Germinal center (tissue), 1 donor: Measurements from ENCODE around the gene GSE1.
A peak's percentile ranks its signal among the peaks of the same experiment; 100 is the strongest.

Source experiments
- DNase-seq: peaks from one replicate; pipeline ENCODE4 v3.0.0; 2012; ENCODE audit warnings: mixed read lengths, low spot score

The GSE1 gene

DNA sequence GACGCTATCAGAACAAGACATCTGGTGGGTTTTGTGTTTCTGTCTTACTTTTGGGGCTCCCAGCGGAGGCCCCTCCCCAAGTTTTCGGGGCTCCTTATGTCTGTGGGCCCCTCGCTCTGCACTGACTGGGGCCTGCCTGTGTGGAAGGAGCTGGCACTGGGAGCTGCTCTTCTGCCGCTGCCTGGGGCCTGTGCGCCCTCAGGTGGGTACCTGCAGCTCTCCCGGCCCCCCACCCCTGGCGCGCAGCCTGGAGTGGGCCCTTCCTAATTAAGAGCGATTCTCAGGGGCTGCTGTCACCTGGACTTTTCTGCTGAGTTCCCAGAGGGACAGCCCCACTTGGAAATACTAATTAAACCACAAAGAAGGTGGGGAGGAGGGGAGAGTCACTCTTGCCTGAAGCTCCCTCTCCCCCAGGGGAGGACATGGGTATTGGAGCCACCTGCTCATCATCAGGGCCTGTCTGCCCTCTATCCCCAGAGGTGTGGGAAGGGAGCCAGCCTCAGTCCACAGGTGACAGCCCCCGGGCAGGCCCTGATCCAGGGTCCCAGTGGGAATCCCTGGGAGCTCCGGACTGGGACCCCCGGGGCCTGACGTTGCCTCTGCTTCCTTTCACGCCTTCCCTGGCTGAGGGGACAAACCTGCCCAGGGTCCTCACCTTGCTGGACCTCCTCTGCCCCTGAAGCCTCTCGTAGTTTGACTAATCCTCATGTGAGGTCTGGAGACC, 36.5 kb downstream of the GSE1 start:
- no peak for DNase-seq

- DNase-seq: no peak
Measured at GRCh38 chr16:85650135-85650843, 37.2 kb downstream of the GSE1 start.

GRCh38 chr16:85650844-85651628, 37.9 kb downstream of the GSE1 start:
- no peak for DNase-seq

GRCh38 chr16:85651629-85652430, 38.7 kb downstream of the GSE1 start:
- no peak for DNase-seq

GRCh38 chr16:85652431-85653221, 39.5 kb downstream of the GSE1 start:
- no peak for DNase-seq

DNA sequence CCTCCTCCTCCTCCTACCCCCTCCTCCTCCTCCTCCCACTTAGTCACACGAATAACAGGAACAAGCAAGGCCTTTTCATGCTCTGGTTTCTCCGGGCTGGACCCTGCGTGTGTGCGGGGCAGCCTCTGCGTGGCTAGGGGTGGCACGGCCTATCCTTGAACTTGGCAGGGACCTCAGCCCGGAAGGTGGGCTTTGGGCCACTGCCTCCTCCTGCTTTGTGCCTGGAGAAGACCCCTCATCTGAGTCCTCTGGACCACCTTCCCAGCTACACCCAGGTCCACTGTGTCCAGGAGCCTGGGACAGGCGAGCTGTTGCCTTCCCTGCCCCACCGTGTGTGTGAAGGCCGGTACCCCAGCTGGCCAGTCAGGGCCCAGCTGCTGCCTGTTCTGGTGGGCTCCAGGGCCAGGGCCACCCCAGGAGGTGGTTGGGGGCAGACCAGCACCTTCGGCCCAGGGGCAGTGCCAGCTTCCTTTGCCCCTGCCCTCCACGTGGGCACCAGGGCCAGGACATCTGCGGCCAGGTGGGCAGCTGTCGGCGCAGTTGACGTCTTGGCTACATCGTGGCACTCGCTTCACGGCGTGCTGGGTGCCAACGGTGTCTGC, 40.3 kb downstream of the GSE1 start:
- DNase-seq: no peak

GRCh38 chr16:85654251-85655095, 41.4 kb downstream of the GSE1 start:
- DNase-seq: no peak

GRCh38 chr16:85655216-85656129, 42.4 kb downstream of the GSE1 start:
- no peak for DNase-seq

GRCh38 chr16:85656351-85657266, 43.5 kb downstream of the GSE1 start:
- DNase-seq: no peak

DNA sequence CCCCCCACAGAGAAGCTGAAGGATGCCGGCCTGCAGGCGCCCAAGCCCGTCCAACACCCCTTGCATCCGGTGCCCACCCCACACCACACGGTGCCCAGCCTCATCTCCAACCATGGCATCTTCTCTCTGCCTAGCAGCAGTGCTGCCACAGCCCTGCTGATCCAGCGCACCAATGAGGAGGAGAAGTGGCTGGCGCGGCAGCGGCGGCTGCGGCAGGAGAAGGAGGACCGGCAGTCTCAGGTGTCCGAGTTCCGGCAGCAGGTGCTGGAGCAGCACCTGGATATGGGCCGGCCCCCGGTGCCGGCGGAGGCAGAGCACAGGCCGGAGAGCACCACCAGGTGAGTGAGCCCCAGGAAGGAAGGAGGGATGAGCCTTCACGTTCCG, 44.1 kb downstream of the GSE1 start:
- DNase-seq: no peak

DNA sequence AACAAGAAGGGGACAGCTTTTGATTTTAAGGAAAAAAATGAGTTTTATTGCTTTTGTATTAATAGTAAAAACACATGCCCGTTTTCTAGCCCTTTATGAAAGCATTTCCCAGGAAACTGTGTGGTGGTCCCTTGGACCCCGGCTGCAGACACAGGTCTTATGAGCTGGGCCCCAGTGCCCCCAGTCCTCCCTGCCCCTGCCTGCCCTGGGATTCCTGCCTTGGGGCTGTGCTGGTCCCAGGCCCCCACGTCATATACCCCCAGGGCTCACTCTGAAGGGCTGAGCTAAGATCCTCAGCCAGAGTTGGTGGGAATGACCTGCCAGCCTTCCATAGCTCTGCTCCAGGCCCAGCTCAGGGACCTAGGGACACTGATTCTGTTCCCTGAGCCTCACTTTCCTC, 44.9 kb downstream of the GSE1 start:
- DNase-seq: no peak

DNA sequence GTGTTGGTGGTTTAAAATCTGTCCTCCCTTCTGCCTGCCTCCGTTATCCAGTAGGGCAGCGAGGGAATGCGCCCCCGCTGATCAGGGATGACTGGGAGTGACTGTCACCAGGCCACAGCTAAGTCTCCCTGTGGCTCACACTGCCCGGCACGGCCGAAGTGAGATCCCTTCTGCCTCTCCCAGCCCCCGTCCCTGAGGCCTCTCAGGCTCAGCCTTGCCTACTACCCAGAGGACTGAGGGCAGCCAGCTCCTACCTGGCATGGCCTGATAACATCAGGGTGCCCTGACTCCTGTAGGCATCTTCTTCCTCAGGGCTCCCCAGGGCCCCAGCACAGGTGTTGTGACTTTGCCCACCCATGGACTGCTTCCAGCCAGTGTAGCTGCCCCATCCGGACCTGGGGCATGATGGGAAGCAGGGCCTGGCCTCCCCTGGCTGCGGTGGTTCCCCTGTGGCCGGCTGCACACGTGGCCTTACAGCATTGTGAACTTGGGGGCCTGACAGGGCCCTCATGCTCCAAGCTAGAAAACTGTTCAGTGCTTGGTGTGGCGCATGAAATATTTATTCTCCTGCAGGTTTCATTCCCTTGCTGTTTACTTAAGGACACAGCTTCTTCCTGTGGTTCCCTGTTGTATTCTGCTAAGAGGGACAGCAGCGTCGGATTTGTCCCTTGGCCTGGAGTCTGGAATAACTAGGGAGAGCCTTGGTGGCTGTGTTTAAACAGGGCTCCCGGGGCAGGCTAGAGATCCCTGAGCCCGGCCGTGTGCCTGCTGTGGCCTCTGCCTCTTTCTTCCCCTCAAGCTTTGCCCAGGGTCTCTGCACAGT, 45.6 kb downstream of the GSE1 start:
- no peak for DNase-seq

- no peak for DNase-seq
Measured at GRCh38 chr16:85659336-85659735, 46.2 kb downstream of the GSE1 start.

DNA sequence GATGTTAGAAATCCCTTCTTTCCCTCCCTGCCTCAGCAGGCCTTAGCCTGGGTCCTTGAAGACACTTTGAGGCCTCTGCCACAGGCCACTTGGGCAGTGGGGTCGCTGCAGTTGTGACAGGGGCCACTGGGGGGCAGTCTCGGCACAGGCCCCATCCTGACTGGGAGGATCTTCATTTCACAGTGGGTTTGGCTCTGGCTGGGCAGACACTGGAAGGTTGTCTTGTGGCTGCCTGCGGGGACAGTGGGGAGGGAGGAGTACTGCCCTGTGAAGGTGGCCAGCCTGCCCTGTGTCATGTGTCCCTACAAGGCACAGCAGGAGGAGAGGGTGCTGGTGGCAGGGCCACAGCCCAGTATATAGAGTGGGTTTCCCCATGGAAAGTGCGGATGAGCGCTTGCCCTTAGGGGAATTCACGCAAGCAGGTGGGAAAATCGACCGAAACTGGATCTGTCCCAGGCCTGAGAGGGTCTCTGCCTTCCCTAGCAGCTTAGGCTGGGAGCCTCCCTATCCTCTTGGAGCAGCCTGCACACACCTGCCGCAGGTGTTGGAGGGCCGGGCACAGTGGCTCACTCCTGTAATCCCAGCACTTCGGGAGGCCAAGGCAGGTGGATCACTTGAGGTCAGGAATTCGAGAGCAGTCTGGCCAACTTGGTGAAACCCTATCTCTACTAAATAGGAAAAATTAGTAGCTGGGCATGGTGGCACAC, 46.8 kb downstream of the GSE1 start:
- peak; percentile 89 for DNase-seq

- no peak for DNase-seq
Measured at GRCh38 chr16:85660843-85661739, 48.0 kb downstream of the GSE1 start.
